ENCODE measurements around the gene PPP1CB. TPM values are rescaled to one million over a fixed set of nuclear protein-coding genes. Genes with fewer than 3 reads are reported as not detected.

Gene PPP1CB
- total and polyA plus RNA-seq, 4 donors = 26.2 to 75.4 (median 49.3) TPM

DNA sequence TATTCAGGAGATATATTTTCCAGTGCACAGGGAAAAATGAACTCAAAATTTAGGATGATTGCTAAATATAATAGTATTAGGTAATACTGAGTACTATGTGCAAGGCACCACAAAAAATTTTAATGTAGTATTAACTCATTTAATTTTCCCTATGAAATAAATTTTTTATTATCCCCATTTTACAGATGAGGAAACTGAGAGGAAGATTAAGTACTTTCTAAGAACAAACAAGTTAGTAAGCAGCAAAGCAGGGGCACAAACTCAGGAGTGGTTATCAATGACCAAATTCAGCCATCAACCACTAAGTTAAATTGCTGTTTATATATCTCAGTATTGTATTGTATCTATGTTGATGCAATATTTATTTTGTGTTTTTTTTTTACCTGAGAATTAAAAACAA is 73.2 kb downstream of the PPP1CB start (continued):
- TF ChIP-seq, protein P1, sequence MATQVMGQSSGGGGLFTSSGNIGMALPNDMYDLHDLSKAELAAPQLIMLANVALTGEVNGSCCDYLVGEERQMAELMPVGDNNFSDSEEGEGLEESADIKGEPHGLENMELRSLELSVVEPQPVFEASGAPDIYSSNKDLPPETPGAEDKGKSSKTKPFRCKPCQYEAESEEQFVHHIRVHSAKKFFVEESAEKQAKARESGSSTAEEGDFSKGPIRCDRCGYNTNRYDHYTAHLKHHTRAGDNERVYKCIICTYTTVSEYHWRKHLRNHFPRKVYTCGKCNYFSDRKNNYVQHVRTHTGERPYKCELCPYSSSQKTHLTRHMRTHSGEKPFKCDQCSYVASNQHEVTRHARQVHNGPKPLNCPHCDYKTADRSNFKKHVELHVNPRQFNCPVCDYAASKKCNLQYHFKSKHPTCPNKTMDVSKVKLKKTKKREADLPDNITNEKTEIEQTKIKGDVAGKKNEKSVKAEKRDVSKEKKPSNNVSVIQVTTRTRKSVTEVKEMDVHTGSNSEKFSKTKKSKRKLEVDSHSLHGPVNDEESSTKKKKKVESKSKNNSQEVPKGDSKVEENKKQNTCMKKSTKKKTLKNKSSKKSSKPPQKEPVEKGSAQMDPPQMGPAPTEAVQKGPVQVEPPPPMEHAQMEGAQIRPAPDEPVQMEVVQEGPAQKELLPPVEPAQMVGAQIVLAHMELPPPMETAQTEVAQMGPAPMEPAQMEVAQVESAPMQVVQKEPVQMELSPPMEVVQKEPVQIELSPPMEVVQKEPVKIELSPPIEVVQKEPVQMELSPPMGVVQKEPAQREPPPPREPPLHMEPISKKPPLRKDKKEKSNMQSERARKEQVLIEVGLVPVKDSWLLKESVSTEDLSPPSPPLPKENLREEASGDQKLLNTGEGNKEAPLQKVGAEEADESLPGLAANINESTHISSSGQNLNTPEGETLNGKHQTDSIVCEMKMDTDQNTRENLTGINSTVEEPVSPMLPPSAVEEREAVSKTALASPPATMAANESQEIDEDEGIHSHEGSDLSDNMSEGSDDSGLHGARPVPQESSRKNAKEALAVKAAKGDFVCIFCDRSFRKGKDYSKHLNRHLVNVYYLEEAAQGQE (IDR thresholded peaks at IDR 0.05) = no peak
- TF ChIP-seq FOXA1 (IDR thresholded peaks at IDR 0.05) (no peak), RXRA (IDR thresholded peaks at IDR 0.05) (no peak), YY1 (IDR thresholded peaks at IDR 0.05) (no peak), HNF4A (conservative IDR thresholded peaks at IDR 0.05) (no peak), EGR1 (IDR thresholded peaks at IDR 0.05; ENCODE audit: low read depth in 2 of 2) (no peak), GABPA (IDR thresholded peaks at IDR 0.05 in 1 of 2, conservative IDR thresholded peaks at IDR 0.05 in 1 of 2) (no peak), TAF1 (conservative IDR thresholded peaks at IDR 0.05) (no peak), RAD21 (IDR thresholded peaks at IDR 0.05) (no peak), NR2F2 (IDR thresholded peaks at IDR 0.05) (no peak)
- TF ChIP-seq, protein P2, sequence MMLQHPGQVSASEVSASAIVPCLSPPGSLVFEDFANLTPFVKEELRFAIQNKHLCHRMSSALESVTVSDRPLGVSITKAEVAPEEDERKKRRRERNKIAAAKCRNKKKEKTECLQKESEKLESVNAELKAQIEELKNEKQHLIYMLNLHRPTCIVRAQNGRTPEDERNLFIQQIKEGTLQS (IDR thresholded peaks at IDR 0.05) = no peak

DNA sequence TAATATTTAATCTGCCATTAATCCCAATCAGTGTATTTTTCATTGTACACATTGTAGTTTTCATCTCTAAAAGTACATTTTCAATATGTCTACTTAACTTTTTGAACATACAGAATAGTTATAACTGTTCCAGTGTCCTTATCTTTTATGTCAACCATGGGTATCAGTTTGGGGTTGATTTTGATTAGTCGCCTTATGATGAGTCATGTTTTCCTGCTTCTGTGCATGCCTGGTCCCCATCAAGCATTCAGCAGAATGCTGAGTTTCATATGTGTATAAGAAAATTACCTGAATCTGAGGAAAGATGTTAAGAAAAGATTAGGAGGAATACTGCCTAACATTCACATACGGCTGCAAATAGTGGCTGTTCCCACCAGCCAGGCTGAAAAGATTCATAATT is 76.8 kb downstream of the PPP1CB start:
- no peak for DNase-seq (ENCODE audit: low spot score)
- no peak overlapping the region for H3K9ac ChIP-seq (ENCODE audit: low read depth in 1 of 2, low read length in 2 of 2)
- no peak overlapping the region for H3K27ac ChIP-seq (ENCODE audit: low read depth in 1 of 2, low read length in 2 of 2)
- TF ChIP-seq JUND (IDR thresholded peaks at IDR 0.05) = no peak
- no peak for TF ChIP-seq YY1 (IDR thresholded peaks at IDR 0.05)
- TF ChIP-seq FOXA1 (IDR thresholded peaks at IDR 0.05) = no peak
- TF ChIP-seq, protein P2 (IDR thresholded peaks at IDR 0.05) = no peak
- TF ChIP-seq EGR1 (IDR thresholded peaks at IDR 0.05; ENCODE audit: low read depth in 2 of 2) = no peak
- TF ChIP-seq, protein P3, sequence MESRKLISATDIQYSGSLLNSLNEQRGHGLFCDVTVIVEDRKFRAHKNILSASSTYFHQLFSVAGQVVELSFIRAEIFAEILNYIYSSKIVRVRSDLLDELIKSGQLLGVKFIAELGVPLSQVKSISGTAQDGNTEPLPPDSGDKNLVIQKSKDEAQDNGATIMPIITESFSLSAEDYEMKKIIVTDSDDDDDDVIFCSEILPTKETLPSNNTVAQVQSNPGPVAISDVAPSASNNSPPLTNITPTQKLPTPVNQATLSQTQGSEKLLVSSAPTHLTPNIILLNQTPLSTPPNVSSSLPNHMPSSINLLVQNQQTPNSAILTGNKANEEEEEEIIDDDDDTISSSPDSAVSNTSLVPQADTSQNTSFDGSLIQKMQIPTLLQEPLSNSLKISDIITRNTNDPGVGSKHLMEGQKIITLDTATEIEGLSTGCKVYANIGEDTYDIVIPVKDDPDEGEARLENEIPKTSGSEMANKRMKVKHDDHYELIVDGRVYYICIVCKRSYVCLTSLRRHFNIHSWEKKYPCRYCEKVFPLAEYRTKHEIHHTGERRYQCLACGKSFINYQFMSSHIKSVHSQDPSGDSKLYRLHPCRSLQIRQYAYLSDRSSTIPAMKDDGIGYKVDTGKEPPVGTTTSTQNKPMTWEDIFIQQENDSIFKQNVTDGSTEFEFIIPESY (IDR thresholded peaks at IDR 0.05) = no peak
- TF ChIP-seq, protein P4, sequence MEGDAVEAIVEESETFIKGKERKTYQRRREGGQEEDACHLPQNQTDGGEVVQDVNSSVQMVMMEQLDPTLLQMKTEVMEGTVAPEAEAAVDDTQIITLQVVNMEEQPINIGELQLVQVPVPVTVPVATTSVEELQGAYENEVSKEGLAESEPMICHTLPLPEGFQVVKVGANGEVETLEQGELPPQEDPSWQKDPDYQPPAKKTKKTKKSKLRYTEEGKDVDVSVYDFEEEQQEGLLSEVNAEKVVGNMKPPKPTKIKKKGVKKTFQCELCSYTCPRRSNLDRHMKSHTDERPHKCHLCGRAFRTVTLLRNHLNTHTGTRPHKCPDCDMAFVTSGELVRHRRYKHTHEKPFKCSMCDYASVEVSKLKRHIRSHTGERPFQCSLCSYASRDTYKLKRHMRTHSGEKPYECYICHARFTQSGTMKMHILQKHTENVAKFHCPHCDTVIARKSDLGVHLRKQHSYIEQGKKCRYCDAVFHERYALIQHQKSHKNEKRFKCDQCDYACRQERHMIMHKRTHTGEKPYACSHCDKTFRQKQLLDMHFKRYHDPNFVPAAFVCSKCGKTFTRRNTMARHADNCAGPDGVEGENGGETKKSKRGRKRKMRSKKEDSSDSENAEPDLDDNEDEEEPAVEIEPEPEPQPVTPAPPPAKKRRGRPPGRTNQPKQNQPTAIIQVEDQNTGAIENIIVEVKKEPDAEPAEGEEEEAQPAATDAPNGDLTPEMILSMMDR (IDR thresholded peaks at IDR 0.05; ENCODE audit: low read depth, low read length, missing input control) = no peak
- no peak for TF ChIP-seq RAD21 (IDR thresholded peaks at IDR 0.05)
- no peak for TF ChIP-seq RXRA (IDR thresholded peaks at IDR 0.05)
- TF ChIP-seq, protein P5, sequence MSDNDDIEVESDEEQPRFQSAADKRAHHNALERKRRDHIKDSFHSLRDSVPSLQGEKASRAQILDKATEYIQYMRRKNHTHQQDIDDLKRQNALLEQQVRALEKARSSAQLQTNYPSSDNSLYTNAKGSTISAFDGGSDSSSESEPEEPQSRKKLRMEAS (IDR thresholded peaks at IDR 0.05) = no peak
- no peak for TF ChIP-seq HNF4G (IDR thresholded peaks at IDR 0.05)
- TF ChIP-seq SP1 (IDR thresholded peaks at IDR 0.05) = no peak
- TF ChIP-seq GABPA (IDR thresholded peaks at IDR 0.05 in 1 of 2, conservative IDR thresholded peaks at IDR 0.05 in 1 of 2) = no peak
- TF ChIP-seq, protein P1 (IDR thresholded peaks at IDR 0.05) = no peak
- no peak for TF ChIP-seq FOXA2 (IDR thresholded peaks at IDR 0.05)
- TF ChIP-seq TAF1 (conservative IDR thresholded peaks at IDR 0.05) = no peak
- no peak for TF ChIP-seq NR2F2 (IDR thresholded peaks at IDR 0.05)
- H3K27me3 ChIP-seq (ENCODE audit: control insufficient read depth in 4 of 4, insufficient read depth in 4 of 4, low read length in 3 of 4) = no peaks in the 10 kb centered on the region
- H3K36me3 ChIP-seq (ENCODE audit: control insufficient read depth in 4 of 4, insufficient read depth in 3 of 4, low read depth in 1 of 4, low read length in 3 of 4) = no peaks in the 10 kb centered on the region
- H3K4me3 ChIP-seq (ENCODE audit: low read depth in 1 of 3, low read length in 3 of 3) = no peak overlapping the region
- WGBS = 94% methylated on average over 2 of the region's 2 CpGs
- peaks cover 0 to under 1% (median 0%) of the 10 kb centered on the region in 4 donors for H3K4me1 ChIP-seq (ENCODE audit: control insufficient read depth in 4 of 4, insufficient read depth in 4 of 4, low read length in 3 of 4)
- H3K9me3 ChIP-seq (ENCODE audit: control insufficient read depth in 4 of 4, low read length in 3 of 4) = no peaks in the 10 kb centered on the region
